Thoracic aorta (tissue), 2 donors: Measurements from ENCODE around the gene GALNT9. TPM values are rescaled to one million over a fixed set of nuclear protein-coding genes. Genes with fewer than 3 reads are reported as not detected.

ENCODE experiments used
- ATAC-seq: fragments of 150-250 bp; one replicate; pipeline ENCODE4 v1.8.0; 2017; ENCODE audit warnings: low read depth; ENCODE audit not compliant: insufficient number of reproducible peaks, low FRiP score
- DNase-seq: peaks from one replicate; pipeline ENCODE4 v3.0.0-alpha.2; 2020; ENCODE audit warnings: low spot score
- H3K27ac ChIP-seq, 2 donors: fragments of 200-600 bp; sonication (generic); 1 replicate in 1 of 2; 2 replicates in 1 of 2; pipeline ENCODE4 v1.5.1; 2016; ENCODE audit warnings: mild to moderate bottlenecking in 2 of 2, moderate library complexity in 2 of 2
- H3K27me3 ChIP-seq: fragments of 200-600 bp; sonication (generic); replicated peaks from 2 replicates; pipeline ENCODE4 v1.6.0; 2016; ENCODE audit warnings: mild to moderate bottlenecking; ENCODE audit not compliant: insufficient read depth
- H3K36me3 ChIP-seq: fragments of 200-600 bp; sonication (generic); one replicate; pipeline ENCODE4 v1.5.1; 2016
- H3K4me1 ChIP-seq, 2 donors: fragments of 200-600 bp; sonication (generic); 1 replicate in 1 of 2; 2 replicates in 1 of 2; pipeline versions ENCODE4 v1.5.1 to v1.6.0; 2016; ENCODE audit warnings: low read depth in 2 of 2, mild to moderate bottlenecking in 1 of 2; ENCODE audit not compliant: control insufficient read depth in 1 of 2
- H3K4me3 ChIP-seq: fragments of 200-600 bp; sonication (generic); 2 replicates; pipeline ENCODE4 v1.5.1; 2016; ENCODE audit warnings: mild to moderate bottlenecking
- H3K9me3 ChIP-seq: fragments of 200-600 bp; sonication (generic); 2 replicates; pipeline ENCODE4 v1.5.1; 2016
- total RNA-seq, 2 donors: library from RNA; depleted of rRNA; stranded (reverse); fragments of >200 nt; gene quantifications; one replicate each; pipeline versions ENCODE4 v1.1.0 to v1.2.3, GENCODE V29; 2016
- TF ChIP-seq, protein P1 (sequence below): fragments of 200-600 bp; sonication (generic); IDR thresholded peaks from one replicate; pipeline ENCODE4 v1.5.1; 2019; ENCODE audit warnings: antibody characterized with exemption

Gene GALNT9
- total RNA-seq, 2 donors from 2014 or later, result 1.7 TPM; not detected in 1

DNA sequence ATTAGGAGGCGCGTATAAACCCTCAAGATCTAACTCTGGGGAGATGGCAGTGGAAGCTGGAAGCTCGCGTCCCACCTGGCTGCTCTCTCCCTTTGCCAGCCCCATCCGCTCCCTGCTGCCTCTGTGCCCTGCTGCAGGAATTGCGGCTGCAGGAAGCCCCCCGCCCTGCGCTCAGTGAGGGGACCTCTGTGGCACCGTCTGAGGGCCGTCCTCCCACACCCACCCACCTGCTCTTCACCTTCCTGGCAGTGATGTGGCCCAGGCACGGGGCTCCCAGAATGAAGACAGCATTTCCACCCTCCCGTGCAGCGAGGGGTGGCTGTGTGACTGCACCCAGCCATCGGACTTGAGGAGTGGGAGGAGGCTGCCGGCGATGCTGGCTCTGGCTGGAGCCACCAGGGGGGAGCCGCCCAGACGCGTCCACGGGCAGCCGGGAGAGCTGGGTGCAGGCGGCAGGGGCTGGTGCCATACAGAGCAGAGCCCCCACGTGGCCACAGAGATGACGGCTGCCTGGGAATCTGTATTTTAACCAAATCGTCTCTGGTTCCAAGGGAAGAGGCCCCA is 28.3 kb upstream of the GALNT9 start:
- H3K9me3 ChIP-seq, result no peaks in the 10 kb centered on the region
- H3K4me3 ChIP-seq, result no peak overlapping the region
- no peak for ATAC-seq
- TF ChIP-seq, protein P1, sequence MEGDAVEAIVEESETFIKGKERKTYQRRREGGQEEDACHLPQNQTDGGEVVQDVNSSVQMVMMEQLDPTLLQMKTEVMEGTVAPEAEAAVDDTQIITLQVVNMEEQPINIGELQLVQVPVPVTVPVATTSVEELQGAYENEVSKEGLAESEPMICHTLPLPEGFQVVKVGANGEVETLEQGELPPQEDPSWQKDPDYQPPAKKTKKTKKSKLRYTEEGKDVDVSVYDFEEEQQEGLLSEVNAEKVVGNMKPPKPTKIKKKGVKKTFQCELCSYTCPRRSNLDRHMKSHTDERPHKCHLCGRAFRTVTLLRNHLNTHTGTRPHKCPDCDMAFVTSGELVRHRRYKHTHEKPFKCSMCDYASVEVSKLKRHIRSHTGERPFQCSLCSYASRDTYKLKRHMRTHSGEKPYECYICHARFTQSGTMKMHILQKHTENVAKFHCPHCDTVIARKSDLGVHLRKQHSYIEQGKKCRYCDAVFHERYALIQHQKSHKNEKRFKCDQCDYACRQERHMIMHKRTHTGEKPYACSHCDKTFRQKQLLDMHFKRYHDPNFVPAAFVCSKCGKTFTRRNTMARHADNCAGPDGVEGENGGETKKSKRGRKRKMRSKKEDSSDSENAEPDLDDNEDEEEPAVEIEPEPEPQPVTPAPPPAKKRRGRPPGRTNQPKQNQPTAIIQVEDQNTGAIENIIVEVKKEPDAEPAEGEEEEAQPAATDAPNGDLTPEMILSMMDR, result no peak
- no peaks in the 10 kb centered on the region for H3K4me1 ChIP-seq
- no peaks in the 10 kb centered on the region for H3K36me3 ChIP-seq
- H3K27ac ChIP-seq, result no peak overlapping the region
- DNase-seq, result no peak
- H3K27me3 ChIP-seq, result no peaks in the 10 kb centered on the region

DNA sequence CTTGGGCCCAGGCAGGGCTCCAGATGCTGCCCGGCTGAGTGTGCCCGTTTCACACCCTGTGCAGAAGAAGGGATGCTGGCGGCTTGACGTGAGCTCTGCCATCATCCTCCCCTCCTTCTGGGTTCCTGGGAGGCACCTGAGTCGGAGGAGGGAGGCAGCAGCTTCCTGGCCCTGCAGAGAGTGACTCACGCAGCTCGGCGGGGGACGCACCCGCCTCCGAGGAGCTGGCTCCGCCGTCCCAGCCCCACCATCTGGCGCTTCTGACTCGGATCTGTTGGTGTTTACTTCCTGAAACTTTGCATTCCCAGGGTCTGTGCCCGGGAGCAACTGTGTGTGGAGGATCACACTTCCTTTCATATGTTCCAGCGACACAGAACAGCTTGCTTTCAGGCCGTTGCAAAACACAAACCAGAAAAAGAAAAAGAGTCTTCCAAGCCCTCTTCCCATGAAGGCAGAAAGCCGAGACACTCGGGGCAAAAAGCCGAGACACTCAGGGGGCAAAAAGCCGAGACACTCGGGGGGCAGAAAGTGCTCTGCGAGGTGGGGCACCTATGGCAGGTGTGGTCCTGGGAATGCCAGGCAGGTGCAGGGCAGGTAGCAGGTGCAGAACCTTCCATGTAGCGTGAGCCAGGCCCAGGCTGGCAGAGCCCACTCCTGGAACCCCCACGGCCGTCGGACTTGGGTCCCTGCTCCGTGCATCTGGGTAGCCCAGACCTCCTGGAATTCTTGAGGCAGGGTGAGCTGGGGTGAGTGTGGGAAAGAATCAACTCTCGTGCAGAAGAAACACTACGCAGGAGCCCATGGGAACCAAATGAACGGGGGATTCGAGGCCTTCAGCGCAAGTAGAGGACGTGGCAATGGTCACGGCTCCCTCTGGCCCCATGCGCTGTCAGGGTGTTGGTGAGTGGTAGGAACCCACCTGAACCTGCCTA is 27.6 kb upstream of the GALNT9 start:
- no peak for ATAC-seq
- H3K9me3 ChIP-seq, result no peaks in the 10 kb centered on the region

DNA sequence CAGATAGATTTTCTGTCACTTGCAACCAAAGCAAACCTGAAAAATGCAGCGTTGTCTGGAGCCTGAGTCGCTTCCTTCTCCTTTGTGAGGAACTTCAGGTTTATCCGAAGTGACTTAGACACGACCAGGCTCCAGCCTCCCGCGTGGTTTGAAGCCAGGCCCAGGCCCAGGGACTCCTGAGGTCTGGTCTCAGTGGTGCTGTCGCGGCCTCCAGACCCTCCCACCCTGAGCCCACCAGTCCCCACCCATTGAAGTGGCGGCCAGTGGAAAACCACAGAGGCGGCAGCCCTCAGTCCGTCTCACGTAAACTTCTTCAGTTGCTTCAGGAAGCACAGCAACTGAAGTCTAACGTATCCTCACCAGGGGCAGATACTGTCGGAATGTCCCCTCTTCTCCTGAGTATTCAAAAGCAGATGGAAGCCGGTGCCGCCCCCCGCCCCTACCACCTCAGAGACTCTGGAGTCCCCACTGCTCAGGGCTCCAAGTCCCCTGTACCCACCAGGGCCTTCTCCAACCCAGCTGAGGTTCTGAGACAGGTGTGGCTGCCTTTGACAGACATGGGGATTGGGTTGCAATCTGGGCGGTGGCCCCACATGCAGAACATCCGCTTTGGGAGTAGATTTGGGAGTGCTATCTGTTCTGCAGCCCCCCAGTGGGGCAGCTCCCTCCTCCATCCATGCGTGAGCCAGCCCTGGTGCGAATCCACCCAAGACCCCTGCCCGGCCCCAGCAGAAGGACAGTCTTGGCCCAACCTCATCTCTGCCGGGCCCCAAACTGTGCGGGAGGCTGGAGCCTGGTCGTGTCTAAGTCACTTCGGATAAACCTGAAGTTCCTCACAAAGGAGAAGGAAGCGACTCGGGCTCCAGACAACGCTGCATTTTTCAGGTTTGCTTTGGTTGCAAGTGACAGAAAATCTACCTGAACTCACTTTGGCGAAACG is 26.6 kb upstream of the GALNT9 start:
- TF ChIP-seq, protein P1, result no peak
- Histone ChIP-seq H3K27ac (no peak overlapping the region), H3K4me3 (no peak overlapping the region), H3K27me3 (no peaks in the 10 kb centered on the region), H3K9me3 (no peaks in the 10 kb centered on the region), H3K36me3 (no peaks in the 10 kb centered on the region), H3K4me1 (no peaks in the 10 kb centered on the region)
- DNase-seq, result no peak
- ATAC-seq, result no peak

More for the DNA sequence above, 27.6 kb upstream of the GALNT9 start:
- Histone ChIP-seq H3K27ac (no peak overlapping the region), H3K27me3 (no peaks in the 10 kb centered on the region), H3K4me1 (no peaks in the 10 kb centered on the region), H3K36me3 (no peaks in the 10 kb centered on the region), H3K4me3 (no peak overlapping the region)
- TF ChIP-seq, protein P1, result no peak
- no peak for DNase-seq

DNA sequence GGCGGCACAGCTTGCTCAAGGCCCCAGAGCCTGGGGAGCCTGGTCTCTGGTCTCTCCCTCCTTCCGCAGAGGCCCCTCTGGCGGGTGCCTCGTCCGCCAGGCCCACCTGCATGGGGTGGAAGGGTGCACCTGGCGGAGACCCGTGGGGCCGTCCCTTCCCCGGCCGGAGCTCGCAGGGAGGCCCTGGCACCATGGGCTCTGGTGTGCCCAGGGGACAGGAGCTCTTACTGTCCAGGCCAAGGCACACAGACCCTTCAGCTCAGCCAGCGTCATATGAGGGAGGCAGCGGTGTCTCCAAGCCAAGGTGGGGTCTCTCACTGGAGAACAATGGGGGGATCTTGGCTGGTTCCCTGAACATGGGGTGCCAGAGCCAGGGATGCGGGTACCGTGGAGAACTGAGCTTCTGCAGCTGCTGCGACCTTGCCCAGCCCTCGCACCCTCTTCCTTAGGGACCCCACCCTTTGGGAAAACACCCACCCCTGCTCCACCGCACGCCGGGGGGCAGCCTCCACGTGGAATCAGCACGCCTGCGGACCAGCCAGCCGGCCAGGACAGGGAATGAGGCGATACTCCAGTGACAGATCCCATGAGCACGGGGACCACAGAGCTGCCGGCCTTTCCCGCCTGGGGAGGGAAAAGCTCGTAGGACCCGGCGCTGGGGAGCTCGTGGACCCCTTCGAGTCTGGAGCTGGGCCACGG is 25.7 kb upstream of the GALNT9 start:
- H3K27ac ChIP-seq, result no peak overlapping the region
- H3K36me3 ChIP-seq, result no peaks in the 10 kb centered on the region
- ATAC-seq (no peak), DNase-seq (no peak)
- H3K4me3 ChIP-seq, result no peak overlapping the region
- H3K4me1 ChIP-seq, result no peaks in the 10 kb centered on the region
- no peaks in the 10 kb centered on the region for H3K27me3 ChIP-seq
- no peaks in the 10 kb centered on the region for H3K9me3 ChIP-seq
- TF ChIP-seq, protein P1, result no peak
